ENCODE data around the gene HELB.
"Not testable (repeated sequence)": the region's sequence is repeated elsewhere in the genome, so short reads cannot be mapped to it uniquely, and the experiment has no call there.

The HELB gene

DNA sequence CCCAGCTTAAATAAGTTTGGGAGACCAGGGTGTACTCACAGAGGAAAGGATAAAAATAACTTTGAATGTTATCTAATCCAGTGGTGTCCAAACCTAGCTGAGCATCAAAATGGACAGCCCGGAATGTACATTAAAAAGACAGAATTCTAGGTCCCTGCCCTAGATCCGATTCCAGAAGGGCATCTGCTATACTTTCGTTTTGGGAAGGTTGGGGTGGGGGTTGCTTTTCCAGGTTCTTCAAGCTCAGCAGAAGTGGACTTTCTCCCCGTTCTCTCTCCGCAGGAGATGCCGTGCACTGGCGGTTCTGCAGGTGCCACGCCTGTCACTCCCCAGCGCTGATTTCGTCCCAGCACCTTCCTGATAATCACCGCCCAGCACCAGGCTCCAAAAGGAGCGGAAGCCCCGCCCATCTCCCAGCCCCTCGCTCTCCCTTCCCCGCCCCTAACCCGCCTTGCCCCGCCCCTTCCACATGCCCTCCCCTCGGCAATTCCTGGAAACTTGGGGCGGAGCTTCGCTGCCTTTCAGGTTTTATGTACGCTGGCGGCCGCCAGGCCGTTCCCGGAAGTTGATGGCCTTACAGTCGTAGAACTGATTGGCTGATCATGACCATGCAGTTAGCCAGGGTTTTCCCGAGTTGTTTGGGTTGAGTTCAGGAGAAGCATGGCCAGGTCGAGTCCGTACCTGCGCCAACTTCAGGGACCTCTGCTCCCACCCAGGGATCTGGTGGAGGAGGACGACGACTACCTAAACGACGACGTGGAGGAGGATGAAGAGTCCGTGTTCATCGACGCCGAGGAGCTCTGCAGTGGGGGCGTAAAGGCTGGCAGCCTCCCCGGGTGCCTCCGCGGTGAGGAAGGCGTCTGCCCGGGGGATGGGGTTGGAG is at the start of gene HELB:
HELB (plus strand) TSS at position 550 of the 883 bp plus-strand sequence; CDS start at position 661, 111 bp downstream.
- DNase-seq: peak; percentile 95

DNA sequence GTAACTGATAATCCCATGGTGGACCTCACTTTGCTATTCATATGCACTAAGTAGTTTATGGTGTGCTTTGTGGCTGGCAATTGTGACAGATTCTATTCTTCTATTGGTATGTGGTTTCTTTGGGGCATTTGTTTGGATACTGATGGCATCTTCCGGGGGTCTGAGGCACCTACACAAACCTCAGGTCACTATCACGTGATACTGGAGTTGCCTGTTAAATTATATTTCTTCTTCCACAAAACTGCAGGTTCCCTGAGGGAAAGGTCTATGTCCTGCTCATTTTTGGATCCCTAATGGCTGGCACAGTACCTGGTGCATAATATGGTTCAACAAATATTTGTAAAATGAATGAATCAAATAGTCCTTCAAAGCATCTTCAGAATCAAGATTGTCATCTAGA is 49.5 kb upstream of the HELB start:
- DNase-seq: no peak

DNA sequence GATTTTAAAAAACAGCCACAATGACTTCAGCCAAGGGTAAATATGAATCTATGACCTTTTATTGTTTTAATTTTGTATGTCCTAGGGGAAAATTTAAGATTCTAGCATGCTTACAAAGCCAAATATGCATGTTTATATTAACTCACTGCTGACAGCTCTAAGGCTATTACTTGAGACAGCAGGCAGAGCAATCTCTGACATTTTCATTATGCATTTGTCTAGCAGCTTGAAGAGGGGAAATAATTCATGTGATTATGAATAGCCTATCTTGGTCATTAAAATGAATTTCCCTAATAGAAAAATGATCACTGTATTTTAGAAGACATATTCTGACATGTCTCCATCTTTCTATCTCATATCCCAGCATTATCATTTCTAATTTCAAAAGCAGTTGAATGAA is 46.6 kb upstream of the HELB start:
- no peak for DNase-seq

DNA sequence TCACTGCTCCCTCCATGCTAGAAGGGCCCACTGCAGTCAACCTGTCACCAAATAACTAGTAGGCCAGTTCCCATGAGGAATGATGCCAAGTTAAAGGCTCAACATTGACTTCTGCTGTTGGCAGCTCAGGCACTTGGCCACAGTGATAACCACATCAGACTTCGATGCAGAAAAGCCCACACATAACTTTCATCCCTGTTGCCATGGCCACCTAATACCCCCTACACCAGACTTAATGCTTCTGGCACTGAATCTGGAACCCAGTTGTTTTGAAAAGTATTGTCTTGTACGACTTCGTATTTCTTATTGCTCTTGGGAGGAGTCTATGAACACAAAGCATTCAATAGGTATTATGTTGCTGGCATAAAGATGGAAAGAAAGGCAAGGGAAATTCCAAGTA is 44.3 kb upstream of the HELB start:
- DNase-seq: no peak

DNA sequence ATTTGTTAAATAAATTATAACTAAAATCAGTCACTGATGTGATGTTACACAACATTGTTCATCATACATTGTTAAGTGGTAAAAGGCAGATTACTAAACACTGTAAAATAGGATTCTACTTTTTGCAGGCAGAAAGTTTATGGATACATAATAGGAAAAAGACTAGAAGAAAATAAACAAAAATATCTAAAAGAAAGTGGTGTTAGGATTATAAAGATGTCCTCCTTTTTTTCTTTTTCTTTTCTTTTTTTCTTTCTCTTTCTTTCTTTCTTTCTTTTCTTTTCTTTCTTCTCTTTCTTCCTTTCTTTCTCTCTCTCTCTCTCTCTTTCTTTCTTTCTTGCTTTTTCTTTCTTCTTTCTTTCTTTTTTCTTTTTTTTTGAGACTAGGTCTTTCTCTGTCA is 39.6 kb upstream of the HELB start:
- no peak for DNase-seq

DNA sequence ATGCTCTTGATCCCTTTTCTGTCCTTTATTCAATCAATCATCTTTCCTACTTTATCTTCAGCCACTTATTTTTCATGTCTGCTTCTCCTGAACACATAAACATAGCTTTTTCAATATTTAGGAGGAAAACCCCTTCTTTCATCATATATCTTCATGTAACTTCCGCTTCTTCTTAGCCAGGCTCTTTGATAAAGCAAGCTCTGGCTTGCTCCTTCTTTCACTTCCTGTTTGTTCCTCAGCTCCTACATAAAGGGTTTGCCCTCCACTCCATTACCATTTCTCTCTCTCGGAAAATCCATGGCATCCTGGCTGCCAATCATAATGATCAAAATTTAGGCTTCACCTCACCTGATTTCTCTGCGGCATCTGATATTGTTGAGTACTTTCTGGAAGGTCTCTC is 33.7 kb upstream of the HELB start:
- DNase-seq: no peak

DNA sequence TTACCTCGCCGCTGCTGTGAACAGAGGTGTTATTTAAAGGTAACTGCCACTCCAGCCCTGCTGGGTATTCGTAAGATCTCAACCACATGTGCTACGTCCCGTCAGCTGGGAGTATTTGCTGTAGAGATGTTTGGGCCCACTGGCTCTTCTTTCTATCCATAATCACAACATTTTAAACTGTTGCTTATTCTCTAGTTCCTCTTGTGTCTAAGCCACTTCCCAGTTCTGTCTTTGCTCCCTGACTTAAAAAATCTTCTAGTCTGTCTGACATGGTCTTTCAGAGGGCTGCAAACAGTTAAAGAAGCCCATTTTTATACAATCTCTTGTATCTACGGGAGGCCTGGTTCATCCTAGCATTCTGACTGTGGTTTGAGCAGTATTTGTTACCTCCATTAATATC is 33.2 kb upstream of the HELB start:
- no peak for DNase-seq

DNA sequence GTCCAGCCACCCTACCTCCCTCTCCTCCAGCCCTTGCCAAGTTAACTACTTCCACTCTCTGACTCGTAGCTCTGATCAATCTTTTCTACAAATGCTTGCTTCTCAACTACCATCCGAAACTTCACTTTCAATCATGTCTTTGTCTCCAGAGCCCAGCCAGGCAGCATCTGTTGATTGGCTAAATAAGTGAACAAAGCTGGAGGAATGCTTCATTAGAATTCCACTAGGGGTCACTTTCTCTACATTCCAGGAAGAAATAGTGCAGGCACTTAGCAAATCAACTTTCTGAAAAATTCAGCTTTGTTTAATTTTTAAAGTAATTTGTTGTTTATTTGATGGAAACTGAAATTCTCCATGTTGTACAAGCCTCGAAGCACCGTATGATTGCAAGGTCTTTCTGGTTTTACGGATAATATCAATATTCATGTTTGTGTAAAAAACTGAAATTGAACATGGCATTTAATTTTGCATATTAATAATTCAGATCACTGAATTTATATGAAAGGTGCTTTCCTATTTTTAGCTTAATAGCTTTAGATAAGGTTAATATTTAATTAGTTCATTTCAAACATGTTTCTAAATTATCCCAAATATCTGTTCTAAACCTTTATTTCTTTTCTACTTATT is 32.4 kb upstream of the HELB start:
- peak; percentile 15 for DNase-seq

DNA sequence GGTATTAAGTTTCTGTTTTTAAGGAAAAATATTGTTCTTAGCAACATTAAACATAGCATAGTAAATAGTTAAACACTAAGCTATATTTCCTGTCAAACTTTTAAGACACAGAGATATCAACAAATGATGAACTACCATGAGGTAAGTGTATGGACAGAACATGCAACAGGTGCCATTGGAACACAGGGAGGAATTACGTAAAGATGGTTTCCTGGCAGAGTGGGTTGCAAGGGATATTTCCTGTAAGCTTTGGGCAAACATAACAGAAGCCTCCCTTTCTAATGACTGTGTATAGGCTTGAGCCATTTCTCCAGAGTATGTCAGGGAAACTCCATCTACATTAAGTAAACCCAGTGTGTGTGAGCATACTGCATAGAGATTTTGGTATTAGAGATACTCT is 31.7 kb upstream of the HELB start:
- DNase-seq: no peak

DNA sequence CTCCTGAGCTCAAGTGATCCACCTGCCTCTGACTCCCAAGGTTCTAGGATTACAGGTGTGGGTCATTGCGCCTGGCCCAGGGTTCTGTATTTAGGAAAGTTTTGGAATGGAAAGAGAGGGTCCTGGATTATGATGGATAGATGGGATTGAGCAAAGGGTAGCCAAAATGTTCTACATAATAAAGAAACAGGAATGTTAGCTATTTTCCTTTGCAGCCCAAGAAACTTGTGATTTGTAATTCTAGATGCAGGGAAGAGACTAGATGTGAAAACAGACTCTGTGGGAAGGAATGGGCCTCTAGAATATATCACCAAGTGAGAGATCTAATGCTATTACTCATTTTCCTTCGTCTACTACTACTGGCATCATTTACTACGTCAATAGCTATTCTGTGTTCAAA is 29.6 kb upstream of the HELB start:
- DNase-seq: no peak

DNA sequence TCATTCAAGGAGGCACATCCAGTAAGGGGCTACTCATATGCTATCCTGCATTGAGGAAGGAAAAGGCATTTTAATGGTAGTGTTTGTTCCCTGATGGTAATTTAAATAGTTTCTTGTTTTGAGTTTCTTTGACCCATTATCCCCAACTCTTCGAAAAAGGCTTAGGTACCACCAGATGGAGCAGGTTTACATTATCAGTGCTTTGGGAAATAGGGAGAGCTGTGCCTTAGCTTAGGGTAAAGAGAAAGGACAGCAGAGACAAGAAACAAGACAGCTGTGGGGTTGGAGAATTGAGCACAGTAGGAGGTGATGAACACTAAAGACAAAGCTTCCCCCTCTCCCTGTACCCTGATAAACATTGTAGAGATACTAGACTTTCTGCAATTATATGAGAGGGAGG is 29.1 kb upstream of the HELB start:
- no peak for DNase-seq

DNA sequence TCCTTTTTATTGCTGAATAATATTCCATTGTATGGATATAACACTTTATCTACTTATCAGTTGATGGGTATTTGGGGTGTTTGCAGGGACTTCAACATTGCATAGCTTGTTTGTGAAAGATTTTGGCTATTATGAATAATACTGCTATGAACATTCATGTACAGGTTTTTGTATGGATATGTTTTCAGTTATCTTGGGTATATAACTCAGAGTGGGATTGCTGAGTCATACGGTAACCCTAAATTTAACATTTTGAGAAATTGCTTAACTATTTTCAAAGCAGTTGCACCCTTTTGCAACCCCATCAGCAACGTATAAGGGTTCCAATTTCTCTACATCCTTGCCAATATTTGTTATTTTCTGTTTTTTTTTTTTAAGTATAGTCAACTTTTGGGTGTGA is 27.3 kb upstream of the HELB start:
- DNase-seq: no peak

DNA sequence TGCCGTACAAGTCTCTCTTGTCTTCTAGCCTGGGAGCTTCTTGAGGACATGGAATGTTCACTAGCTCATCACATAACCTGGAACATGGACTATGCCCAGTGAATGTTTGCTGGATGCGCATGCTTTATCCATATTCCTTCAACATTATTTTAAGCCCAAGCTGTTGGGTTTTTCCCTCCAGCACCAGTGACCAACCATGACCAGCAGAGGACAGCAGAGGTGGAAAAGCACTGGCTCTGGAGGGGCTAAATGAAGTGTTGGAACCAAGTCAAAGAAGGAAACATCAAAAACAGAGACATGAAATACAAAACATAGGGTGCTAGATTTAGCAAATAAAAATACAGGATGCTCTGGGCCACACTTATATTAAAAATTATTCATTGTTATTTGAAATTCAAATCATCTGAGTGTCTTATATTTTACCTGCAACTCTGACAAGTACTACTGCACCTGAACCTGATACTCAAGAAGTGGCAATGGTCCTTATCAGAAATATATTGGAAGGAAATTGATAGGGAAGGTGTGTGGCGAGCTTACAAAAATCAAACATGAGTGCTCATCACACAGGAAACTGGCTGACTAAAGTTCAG is 23.1 kb upstream of the HELB start:
- peak; percentile 25 for DNase-seq

DNA sequence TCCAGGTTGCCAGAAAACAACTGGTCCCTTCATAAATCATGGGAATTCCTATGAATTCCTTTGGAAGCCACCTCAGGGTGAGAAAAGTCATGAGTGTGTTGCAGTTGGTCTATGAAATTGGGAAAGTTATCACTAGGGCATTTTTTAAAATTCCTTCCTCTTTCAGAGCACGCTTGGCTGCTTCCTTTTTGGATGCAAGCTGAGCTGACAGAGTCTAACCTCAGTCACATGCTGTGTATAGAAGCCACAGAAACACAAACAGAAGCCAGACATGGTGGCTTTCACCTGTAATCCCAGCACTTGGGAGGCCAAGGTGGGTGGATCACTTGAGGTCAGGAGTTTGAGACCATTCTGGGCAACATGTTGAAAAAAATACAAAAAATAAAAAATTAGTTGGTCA is 21.7 kb upstream of the HELB start:
- no peak for DNase-seq

DNA sequence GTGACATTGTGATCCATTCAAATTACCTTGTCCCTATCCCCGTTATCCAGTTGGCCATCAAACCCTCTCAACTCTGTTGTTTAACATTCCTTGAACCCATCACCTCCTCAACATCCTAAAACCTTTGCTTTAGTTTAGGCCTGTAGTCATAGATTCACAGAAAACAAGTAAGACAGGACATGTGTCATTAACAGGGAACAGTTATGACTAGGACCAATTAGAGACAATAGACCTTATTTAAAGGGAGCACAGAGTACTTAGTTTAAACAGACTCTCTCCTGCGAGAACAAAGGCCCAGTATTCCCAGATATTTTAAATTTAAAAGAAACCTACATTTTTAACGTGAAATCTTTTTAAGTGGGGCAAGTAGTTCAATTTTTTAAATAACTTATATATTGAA is 20.0 kb upstream of the HELB start:
- no peak for DNase-seq

DNA sequence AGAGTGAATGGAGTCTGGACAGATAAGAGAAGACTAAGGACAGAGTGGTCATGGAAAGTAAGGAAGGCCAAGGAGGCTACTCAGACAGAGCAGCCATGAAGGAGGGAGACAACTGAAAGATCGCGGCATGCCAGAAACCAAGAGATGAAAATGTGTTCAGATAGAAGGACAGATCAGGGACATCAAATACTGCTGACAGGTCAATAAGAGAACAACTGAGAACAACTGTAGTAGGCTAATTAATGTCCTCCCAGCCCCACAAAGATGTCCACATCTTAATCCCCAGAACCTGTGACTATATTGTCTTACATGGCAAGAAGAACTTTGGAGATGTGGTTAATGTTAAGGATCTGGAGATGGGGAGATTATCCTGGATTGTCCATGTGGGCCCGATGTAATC is 15.0 kb upstream of the HELB start:
- no peak for DNase-seq

DNA sequence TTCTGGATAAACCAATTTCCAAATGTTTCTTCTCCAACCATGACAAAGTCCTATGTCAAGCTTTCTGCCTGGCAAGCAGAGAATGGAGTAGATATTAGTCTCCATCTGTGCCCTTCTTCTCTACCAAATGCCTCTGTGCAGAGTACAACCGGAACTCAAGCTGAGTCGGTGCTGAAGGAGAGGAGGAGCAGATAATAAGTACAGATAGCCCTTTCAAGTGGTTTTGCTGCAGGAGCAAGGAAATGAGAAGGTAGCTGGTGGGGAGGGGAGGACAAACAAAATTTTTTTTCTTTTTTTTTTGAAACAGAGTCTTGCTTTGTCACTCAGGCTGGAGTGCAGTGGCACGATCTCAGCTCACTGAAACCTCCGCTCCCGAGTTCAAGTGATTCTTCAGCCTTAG is 14.2 kb upstream of the HELB start:
- DNase-seq: no peak

DNA sequence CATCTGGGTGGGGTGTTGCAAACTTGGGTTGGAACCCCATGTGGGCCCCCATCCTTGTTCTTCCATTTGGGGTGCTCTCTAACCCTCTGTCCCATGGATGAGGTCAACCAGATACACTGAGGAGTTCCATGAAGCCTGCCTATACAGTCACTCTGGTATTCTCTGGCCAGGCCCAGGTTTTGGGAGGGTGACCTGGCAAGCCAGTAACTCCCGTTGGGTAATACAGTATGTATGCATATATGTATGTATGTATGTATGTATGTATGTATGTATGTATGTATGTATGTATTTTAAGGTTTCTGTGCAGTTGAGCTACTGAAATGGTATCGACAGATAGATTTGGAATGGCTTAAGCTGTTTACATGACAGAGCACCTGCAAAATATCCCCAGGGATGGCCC is 12.8 kb upstream of the HELB start:
- DNase-seq: no peak

DNA sequence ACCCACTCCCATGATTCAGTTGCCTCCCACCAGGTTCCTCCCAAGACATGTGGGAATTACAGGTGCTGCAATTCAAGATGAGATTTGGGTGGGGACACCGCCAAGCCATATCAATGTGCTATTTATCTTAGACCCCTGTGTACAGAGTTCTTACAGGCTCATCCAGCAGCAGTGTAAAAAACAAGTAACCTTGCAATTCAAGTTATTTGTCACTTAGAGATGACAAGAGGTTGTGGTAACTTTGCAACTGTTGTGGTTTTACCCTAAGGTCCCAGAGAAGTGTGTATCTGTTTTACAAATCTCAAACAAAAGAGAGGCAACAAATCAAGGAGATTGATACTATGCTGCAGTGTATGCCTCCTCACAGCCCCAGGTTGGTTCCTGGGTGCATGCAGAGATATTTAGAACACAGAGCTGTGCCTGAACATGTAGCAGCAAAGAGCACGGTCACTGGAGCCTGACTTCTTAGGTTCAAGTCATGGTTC is 11.5 kb upstream of the HELB start:
- DNase-seq: no peak

DNA sequence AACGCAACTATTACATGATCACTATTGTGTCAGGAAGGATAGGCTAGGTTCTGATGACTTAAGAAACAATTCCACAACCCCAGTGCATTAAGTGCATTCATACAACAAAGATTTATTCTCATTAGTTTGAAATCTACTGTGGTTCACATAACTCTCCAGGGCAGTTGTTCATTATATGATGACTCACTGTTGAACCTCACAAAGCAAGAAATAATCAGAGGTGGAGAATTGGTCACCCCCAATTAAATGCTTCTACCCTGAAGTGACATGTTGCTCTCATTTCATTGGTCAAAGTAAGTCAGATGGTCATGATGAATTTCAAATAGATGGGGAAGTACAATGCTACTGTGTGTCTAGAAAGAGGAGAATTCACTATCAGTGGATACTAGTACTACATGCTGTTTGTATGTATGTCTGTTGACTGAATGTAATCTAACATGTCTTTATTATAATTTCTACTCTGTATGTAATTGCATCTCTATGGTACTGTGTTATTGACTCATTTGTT is 6.1 kb upstream of the HELB start:
- no peak for DNase-seq

DNA sequence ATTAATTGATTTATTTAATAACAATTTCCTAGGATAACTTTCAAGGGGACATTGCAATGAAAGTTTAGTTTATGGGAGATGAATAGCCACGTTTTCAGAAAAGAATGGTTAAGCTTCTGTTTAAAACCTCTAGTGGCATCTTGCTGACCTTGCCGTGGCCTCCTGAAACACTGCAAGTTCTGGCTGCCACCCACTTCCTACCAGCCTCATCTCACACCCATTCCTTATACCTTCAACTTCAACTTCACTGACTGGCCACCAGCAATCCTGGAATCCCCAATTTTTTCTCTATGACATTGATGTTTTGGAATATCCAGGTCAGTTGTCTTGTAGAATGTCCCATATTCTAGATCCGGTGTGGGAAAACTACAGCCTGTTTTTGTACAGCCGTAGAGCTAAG is 5.2 kb upstream of the HELB start:
- no peak for DNase-seq

DNA sequence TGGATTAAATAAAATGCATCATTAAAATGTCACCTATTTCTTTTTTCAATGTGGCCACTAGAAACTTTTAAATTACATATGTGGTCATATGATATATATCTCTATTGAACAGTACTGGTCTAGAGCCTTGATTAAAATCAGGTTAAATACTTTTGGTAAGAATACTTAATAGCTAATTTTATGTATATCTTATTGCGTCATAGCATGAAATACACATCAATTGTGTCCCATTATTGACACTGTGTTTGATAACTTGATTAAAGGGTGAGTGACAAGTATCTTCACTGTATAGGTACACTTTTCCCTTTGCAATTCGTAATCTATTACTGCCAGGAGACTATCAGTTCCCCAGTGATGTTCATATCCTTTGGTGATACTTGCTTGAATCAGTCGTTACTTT is 4.4 kb upstream of the HELB start:
- no peak for DNase-seq

DNA sequence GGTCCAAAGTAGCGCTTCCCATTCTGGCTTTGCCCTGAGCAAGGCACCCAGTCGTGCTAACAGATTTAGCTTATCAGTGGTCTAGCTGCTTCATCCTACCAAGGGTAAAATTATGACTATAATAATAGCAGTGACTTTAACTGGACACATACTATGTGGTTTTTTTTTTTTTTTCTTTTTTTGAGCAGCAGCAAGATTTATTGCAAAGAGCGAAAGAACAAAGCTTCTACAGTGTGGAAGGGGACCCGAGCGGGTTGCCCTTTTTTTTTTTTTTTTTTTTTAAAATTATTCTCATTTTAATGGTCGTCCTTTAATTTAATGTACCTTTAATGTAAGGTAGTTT is 505 bp downstream of the HELB start:
- DNase-seq: no peak

DNA sequence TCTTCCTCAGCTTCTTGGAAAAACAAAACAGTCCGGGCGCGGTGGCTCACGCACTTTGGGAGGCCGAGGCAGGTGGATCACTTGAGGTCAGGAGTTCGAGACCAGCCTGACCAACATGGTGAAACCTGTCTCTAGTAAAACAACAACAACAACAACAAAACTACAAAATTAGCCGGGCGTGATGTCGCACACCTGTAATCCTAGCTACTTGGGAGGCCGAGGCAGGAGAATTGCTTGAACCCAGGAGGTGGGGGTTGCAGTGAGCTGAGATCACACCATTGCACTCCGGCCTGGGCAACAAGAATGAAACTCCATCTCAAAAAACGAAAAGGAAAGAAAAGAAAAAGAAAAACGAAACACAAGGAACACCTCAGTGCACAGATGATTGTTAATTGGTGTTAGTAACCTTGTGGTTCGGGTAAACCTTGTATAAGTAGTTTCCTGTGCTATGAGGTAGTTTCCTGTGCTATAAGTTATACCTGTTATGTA is 1.1 kb downstream of the HELB start:
- not testable (repeated sequence) for DNase-seq
